Measurements from ENCODE around the gene NFKBIL1.

NFKBIL1 gene

DNA sequence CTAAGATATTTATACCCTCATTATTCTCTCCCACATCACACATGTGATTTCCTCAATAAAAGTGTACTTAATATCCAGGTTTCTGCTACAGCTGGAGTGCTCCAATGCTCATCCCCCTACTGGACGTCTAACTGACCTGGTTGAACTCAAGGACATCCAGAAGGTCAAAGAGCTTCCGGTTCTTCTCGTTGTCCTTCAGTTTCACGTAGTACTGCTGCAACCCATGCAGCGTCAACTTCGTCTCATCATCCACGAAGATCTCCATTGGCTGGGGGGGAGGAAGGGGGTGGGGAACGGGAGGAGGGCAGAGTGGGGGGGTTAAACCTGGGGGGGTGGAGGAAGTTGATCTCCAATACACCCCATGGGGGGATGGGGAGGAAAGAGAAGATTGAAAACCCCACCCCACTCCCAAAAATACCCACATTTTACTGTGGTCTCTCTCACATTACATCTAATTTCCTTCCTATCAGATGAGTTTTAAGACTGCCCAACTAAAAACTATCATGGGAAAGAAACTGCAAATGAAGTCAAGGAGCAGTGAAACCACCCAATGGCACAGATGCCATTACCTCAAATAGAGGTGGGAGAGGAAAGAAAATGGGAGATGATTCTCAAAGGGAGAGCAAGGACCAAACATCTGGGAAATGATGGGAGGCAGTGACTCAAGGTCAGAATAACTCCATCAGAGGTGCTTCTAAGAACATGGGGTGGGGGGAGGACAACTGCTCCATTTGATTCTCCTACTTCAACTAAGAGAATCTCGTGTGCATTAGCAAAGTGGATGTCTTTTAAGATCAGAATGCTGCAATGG lies 14.6 kb upstream of the NFKBIL1 start:
- DNase-seq (ENCODE audit: extremely low spot score): no peak
- TF ChIP-seq SUZ12 (IDR thresholded peaks at IDR 0.05) (no peak), NFRKB (IDR thresholded peaks at IDR 0.05) (no peak), ZNF384 (IDR thresholded peaks at IDR 0.05) (no peak), SP1 (IDR thresholded peaks at IDR 0.05) (no peak), ELF4 (IDR thresholded peaks at IDR 0.05) (no peak), PKNOX1 (IDR thresholded peaks at IDR 0.05) (no peak), L3MBTL2 (conservative IDR thresholded peaks at IDR 0.05) (no peak), FOXK2 (IDR thresholded peaks at IDR 0.05) (no peak), CTBP1 (IDR thresholded peaks at IDR 0.05; ENCODE audit: borderline replicate concordance) (no peak), HDGF (IDR thresholded peaks at IDR 0.05; ENCODE audit: borderline replicate concordance) (no peak), ARNT (IDR thresholded peaks at IDR 0.05) (no peak), TARDBP (IDR thresholded peaks at IDR 0.05) (no peak), FOXA1 (IDR thresholded peaks at IDR 0.05) (no peak), FOXM1 (IDR thresholded peaks at IDR 0.05; ENCODE audit: borderline replicate concordance) (no peak), LEF1 (IDR thresholded peaks at IDR 0.05; ENCODE audit: borderline replicate concordance) (no peak), BHLHE40 (IDR thresholded peaks at IDR 0.05; ENCODE audit: borderline replicate concordance) (no peak)
- ChIA-PET POLR2A (interaction anchor here (1.0 to 8.4 kb wide), 4 partner anchors 8 to 38 kb away, joined by 3 to 114 read pairs (median 7); partner anchors contain the start of gene DDX39B), CTCF (interaction anchor here (0.6 kb wide), 2 partner anchors 9 to 291 kb away, joined by 3 read pairs; partner anchors contain the start of gene DDX39B)

DNA sequence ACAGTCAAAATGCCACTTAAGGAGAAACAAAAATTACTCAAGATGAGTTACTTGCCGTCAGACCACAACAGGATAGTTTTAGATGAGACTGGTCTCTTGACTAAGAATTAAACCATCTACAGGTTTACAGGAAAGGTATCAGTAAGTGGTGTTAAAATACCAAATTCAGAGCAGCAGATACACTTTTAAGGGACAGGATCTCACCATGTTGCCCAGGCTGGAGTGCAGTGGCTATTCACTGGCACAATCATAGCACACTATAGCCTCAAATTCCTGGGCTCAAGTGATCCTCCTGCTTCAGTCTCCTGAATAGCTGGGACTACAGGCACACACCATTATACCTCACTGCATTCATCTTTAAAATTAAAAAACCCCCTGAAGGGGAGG lies 14.0 kb upstream of the NFKBIL1 start:
- DNase-seq (ENCODE audit: extremely low spot score): no peak
- POLR2A ChIA-PET: no interaction called here
- TF ChIP-seq LEF1 (IDR thresholded peaks at IDR 0.05; ENCODE audit: borderline replicate concordance) (no peak), FOXA1 (IDR thresholded peaks at IDR 0.05) (no peak), BHLHE40 (IDR thresholded peaks at IDR 0.05; ENCODE audit: borderline replicate concordance) (no peak), FOXK2 (IDR thresholded peaks at IDR 0.05) (no peak), PKNOX1 (IDR thresholded peaks at IDR 0.05) (no peak), ELF4 (IDR thresholded peaks at IDR 0.05) (no peak), CTBP1 (IDR thresholded peaks at IDR 0.05; ENCODE audit: borderline replicate concordance) (no peak), TARDBP (IDR thresholded peaks at IDR 0.05) (no peak), NFRKB (IDR thresholded peaks at IDR 0.05) (no peak), SP1 (IDR thresholded peaks at IDR 0.05) (no peak), HDGF (IDR thresholded peaks at IDR 0.05; ENCODE audit: borderline replicate concordance) (no peak), L3MBTL2 (conservative IDR thresholded peaks at IDR 0.05) (no peak), ZNF384 (IDR thresholded peaks at IDR 0.05) (no peak), FOXM1 (IDR thresholded peaks at IDR 0.05; ENCODE audit: borderline replicate concordance) (no peak), SUZ12 (IDR thresholded peaks at IDR 0.05) (no peak), ARNT (IDR thresholded peaks at IDR 0.05) (no peak)
- CTCF ChIA-PET: no interaction called here

- CTCF ChIA-PET: no interaction called here
- no peak for TF ChIP-seq SP1 (IDR thresholded peaks at IDR 0.05)
- TF ChIP-seq BHLHE40 (IDR thresholded peaks at IDR 0.05; ENCODE audit: borderline replicate concordance): no peak
- TF ChIP-seq ELF4 (IDR thresholded peaks at IDR 0.05): no peak
- no peak for TF ChIP-seq FOXM1 (IDR thresholded peaks at IDR 0.05; ENCODE audit: borderline replicate concordance)
- no peak for TF ChIP-seq ZNF384 (IDR thresholded peaks at IDR 0.05)
- no peak for TF ChIP-seq PKNOX1 (IDR thresholded peaks at IDR 0.05)
- TF ChIP-seq NFRKB (IDR thresholded peaks at IDR 0.05): no peak
- TF ChIP-seq HDGF (IDR thresholded peaks at IDR 0.05; ENCODE audit: borderline replicate concordance): no peak
- TF ChIP-seq LEF1 (IDR thresholded peaks at IDR 0.05; ENCODE audit: borderline replicate concordance): no peak
- no peak for TF ChIP-seq CTBP1 (IDR thresholded peaks at IDR 0.05; ENCODE audit: borderline replicate concordance)
- TF ChIP-seq FOXK2 (IDR thresholded peaks at IDR 0.05): no peak
- no peak for TF ChIP-seq L3MBTL2 (conservative IDR thresholded peaks at IDR 0.05)
- no peak for TF ChIP-seq TARDBP (IDR thresholded peaks at IDR 0.05)
- no peak for TF ChIP-seq FOXA1 (IDR thresholded peaks at IDR 0.05)
- TF ChIP-seq SUZ12 (IDR thresholded peaks at IDR 0.05): no peak
- TF ChIP-seq ARNT (IDR thresholded peaks at IDR 0.05): no peak
- POLR2A ChIA-PET: no interaction called here
- no peak for DNase-seq (ENCODE audit: extremely low spot score)
Measured at GRCh38 chr6:31534011-31534410, 13.4 kb upstream of the NFKBIL1 start.

DNA sequence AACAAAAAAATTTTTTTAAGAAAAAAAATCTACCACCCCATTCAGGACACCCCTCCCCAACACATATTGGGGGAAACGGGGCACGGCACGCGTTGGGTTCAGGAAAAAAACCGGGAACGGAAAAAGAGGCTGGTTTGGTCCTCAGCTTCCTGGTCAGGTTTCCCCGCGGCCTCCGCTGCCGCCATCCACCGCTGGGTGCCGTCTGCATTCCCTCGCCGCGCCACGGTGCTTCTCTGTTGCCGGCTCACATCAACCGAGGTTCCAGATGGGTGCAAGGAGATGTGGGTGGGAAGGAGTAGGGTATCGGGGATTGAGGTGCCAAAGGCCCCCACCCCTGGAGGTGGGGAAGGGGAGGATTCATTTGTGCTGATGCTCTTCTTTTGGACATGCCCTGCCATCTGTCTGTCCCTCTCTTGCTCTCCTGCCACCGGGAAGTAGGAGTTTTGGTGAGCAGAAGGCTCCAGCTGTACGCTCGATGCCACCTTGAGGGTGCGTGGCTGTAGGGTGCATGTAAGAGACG lies 12.8 kb upstream of the NFKBIL1 start:
- no peak for DNase-seq (ENCODE audit: extremely low spot score)
- POLR2A ChIA-PET: no interaction called here
- CTCF ChIA-PET: no interaction called here

More for the DNA sequence above, 12.8 kb upstream of the NFKBIL1 start:
- no peak for TF ChIP-seq BHLHE40 (IDR thresholded peaks at IDR 0.05; ENCODE audit: borderline replicate concordance)
- TF ChIP-seq NFRKB (IDR thresholded peaks at IDR 0.05): no peak
- no peak for TF ChIP-seq FOXA1 (IDR thresholded peaks at IDR 0.05)
- no peak for TF ChIP-seq ELF4 (IDR thresholded peaks at IDR 0.05)
- no peak for TF ChIP-seq SUZ12 (IDR thresholded peaks at IDR 0.05)
- TF ChIP-seq ARNT (IDR thresholded peaks at IDR 0.05): no peak
- no peak for TF ChIP-seq PKNOX1 (IDR thresholded peaks at IDR 0.05)
- TF ChIP-seq SP1 (IDR thresholded peaks at IDR 0.05): no peak
- no peak for TF ChIP-seq TARDBP (IDR thresholded peaks at IDR 0.05)
- no peak for TF ChIP-seq HDGF (IDR thresholded peaks at IDR 0.05; ENCODE audit: borderline replicate concordance)
- no peak for TF ChIP-seq L3MBTL2 (conservative IDR thresholded peaks at IDR 0.05)
- no peak for TF ChIP-seq LEF1 (IDR thresholded peaks at IDR 0.05; ENCODE audit: borderline replicate concordance)
- no peak for TF ChIP-seq ZNF384 (IDR thresholded peaks at IDR 0.05)
- no peak for TF ChIP-seq FOXM1 (IDR thresholded peaks at IDR 0.05; ENCODE audit: borderline replicate concordance)
- no peak for TF ChIP-seq CTBP1 (IDR thresholded peaks at IDR 0.05; ENCODE audit: borderline replicate concordance)
- TF ChIP-seq FOXK2 (IDR thresholded peaks at IDR 0.05): no peak
